ENCODE data around the gene SELENOF. TPM values are rescaled to one million over a fixed set of nuclear protein-coding genes. Genes with fewer than 3 reads are reported as not detected.

The SELENOF gene
- total and polyA plus RNA-seq, 2 of the 4 experiments (the other 2 are of a cell fraction): 60.0 to 153 TPM

GRCh38 chr1:86829321-86829720 is 84.6 kb downstream of the SELENOF start:
- H4K91ac ChIP-seq (ENCODE audit: insufficient read depth, low read depth, low read length): no peak overlapping the region
- BruUV-seq (replicated peaks): no TSS peak
- H4K20me1 ChIP-seq (ENCODE audit: insufficient read depth, low read length): no peaks in the 10 kb centered on the region
- no peak overlapping the region for H2AK9ac ChIP-seq (replicated peaks; ENCODE audit: low read depth, low read length, poor library complexity)
- H3K4me1 ChIP-seq (ENCODE audit: control insufficient read depth, insufficient read depth, low read length): peaks cover 3% of the 10 kb centered on the region; the same call in 1 of the 2 replicates
- in situ Hi-C loops (cut with MboI; ENCODE audit: low sequenced_read_pairs): no loop called here
- ChIA-PET POLR2A (ENCODE audit: unreplicated experiment) (no interaction called here), CTCF (no interaction called here)
- H3K27ac ChIP-seq (ENCODE audit: insufficient read depth, low read length): no peak overlapping the region
- H3K18ac ChIP-seq (ENCODE audit: low read depth, low read length): no peak overlapping the region
- TF ChIP-seq MXI1 (IDR thresholded peaks at IDR 0.05; ENCODE audit: borderline replicate concordance, low read depth, low read length) (no peak), RFX5 (IDR thresholded peaks at IDR 0.05; ENCODE audit: low read depth, low read length) (no peak), ELK1 (IDR thresholded peaks at IDR 0.05; ENCODE audit: borderline replicate concordance, low read depth, low read length) (no peak), CHD1 (IDR thresholded peaks at IDR 0.05; ENCODE audit: low read depth, low read length) (no peak), RAD21 (IDR thresholded peaks at IDR 0.05; ENCODE audit: low read length) (no peak), BHLHE40 (IDR thresholded peaks at IDR 0.05; ENCODE audit: low read depth, low read length) (no peak), CEBPB (IDR thresholded peaks at IDR 0.05; ENCODE audit: low read depth, low read length) (no peak), MAFK (IDR thresholded peaks at IDR 0.05; ENCODE audit: low read depth, low read length) (no peak), NFE2L2 (IDR thresholded peaks at IDR 0.05; ENCODE audit: low read depth, low read length) (no peak), RCOR1 (IDR thresholded peaks at IDR 0.05; ENCODE audit: insufficient replicate concordance, low read length) (no peak), USF2 (IDR thresholded peaks at IDR 0.05; ENCODE audit: low read depth, low read length) (no peak), FOS (IDR thresholded peaks at IDR 0.05; ENCODE audit: low read depth, low read length) (no peak), POLR2A (IDR thresholded peaks at IDR 0.05; ENCODE audit: low read depth, low read length) (no peak), SMC3 (IDR thresholded peaks at IDR 0.05; ENCODE audit: low read depth, low read length) (no peak), MAZ (IDR thresholded peaks at IDR 0.05; ENCODE audit: borderline replicate concordance, low read depth, low read length) (no peak)
- TF ChIP-seq, protein P1, sequence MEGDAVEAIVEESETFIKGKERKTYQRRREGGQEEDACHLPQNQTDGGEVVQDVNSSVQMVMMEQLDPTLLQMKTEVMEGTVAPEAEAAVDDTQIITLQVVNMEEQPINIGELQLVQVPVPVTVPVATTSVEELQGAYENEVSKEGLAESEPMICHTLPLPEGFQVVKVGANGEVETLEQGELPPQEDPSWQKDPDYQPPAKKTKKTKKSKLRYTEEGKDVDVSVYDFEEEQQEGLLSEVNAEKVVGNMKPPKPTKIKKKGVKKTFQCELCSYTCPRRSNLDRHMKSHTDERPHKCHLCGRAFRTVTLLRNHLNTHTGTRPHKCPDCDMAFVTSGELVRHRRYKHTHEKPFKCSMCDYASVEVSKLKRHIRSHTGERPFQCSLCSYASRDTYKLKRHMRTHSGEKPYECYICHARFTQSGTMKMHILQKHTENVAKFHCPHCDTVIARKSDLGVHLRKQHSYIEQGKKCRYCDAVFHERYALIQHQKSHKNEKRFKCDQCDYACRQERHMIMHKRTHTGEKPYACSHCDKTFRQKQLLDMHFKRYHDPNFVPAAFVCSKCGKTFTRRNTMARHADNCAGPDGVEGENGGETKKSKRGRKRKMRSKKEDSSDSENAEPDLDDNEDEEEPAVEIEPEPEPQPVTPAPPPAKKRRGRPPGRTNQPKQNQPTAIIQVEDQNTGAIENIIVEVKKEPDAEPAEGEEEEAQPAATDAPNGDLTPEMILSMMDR (conservative IDR thresholded peaks at IDR 0.05; ENCODE audit: low read depth, low read length): no peak
- H3K9me3 ChIP-seq (ENCODE audit: control insufficient read depth, insufficient read depth, low read length): peaks cover 2% of the 10 kb centered on the region; the same call in 1 of the 2 replicates
- no peak overlapping the region for H3K23ac ChIP-seq (ENCODE audit: low read depth, low read length)
- no peak overlapping the region for H2BK120ac ChIP-seq (ENCODE audit: low read depth, low read length)
- no peak overlapping the region for H2BK5ac ChIP-seq (ENCODE audit: low read depth, low read length, poor library complexity, severe bottlenecking)
- dilution Hi-C loops (cut with HindIII; ENCODE audit: low sequenced_read_pairs, unreplicated experiment): no loop called here
- H2BK15ac ChIP-seq (ENCODE audit: low read depth, low read length): no peak overlapping the region
- no peaks in the 10 kb centered on the region for H3K36me3 ChIP-seq (ENCODE audit: control insufficient read depth, insufficient read depth, low read length)
- no peak overlapping the region for H2BK20ac ChIP-seq (ENCODE audit: low read depth, low read length)
- intact Hi-C loops (cut with micrococcal nuclease): no loop called here
- no peaks in the 10 kb centered on the region for H3K79me1 ChIP-seq (ENCODE audit: low read depth in 1 of 2, low read length in 2 of 2)
- no peak overlapping the region for H2AK5ac ChIP-seq (ENCODE audit: low read depth, low read length)
- no peak overlapping the region for H2AFZ ChIP-seq (replicated peaks; ENCODE audit: low read length, poor library complexity)
- H4K5ac ChIP-seq (ENCODE audit: low read depth, low read length): no peak overlapping the region
- H3K4me2 ChIP-seq (ENCODE audit: low read depth, low read length): no peak overlapping the region
- no peak overlapping the region for H4K8ac ChIP-seq (ENCODE audit: low read depth in 2 of 2, low read length in 2 of 2)
- WGBS, 2 experiments (ENCODE audit: extremely low coverage in 2 of 2, insufficient read length in 1 of 2): 80% methylated on average over 1 of the region's 3 CpGs; no CpG with 5 or more reads in 1 of the 2 experiments
- no peak overlapping the region for H3K4me3 ChIP-seq (ENCODE audit: insufficient read depth, low read depth, low read length)
- ATAC-seq (ENCODE audit: low read depth) (no peak), DNase-seq (no peak)
- no peak overlapping the region for H3K56ac ChIP-seq (ENCODE audit: extremely low read depth, insufficient read depth, low read length)
- no peaks in the 10 kb centered on the region for H3K9me1 ChIP-seq (ENCODE audit: insufficient read depth, low read length)
- H3K9ac ChIP-seq (ENCODE audit: low read depth, low read length): no peak overlapping the region
- no peak overlapping the region for H3K4ac ChIP-seq (ENCODE audit: low read depth, low read length)
- H3K27me3 ChIP-seq (ENCODE audit: control insufficient read depth, insufficient read depth, low read length): peaks cover 4% of the 10 kb centered on the region; the same call in 1 of the 2 replicates
- H3K14ac ChIP-seq (replicated peaks; ENCODE audit: low read depth, low read length): no peak overlapping the region

Data from IMR-90 (cell line).